ENCODE data around the gene ABI3BP. TPM values are rescaled to one million over a fixed set of nuclear protein-coding genes. Genes with fewer than 3 reads are reported as not detected.

ABI3BP gene
- total RNA-seq, 2 donors from 2014 or later: not detected

DNA sequence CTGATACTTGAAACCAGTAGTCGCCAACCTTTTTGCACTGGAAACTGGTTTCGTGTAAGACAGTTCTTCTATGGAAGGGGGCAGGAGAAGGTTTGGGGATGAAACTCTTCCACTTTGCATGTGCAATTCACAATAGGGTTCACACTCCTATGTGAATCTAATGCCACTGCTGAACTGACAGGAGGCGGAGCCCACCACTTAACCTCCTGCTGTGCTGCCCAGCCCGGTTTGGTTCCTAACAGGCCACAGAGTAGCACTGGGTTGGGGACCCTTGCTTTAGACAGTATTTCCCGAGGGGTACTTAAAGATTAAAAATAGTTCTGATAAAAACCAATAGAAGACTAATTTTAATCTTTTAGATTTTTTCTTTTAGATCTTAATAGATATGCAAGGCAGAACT lies 272.8 kb downstream of the ABI3BP start:
- Mint-ChIP-seq H3K4me3 (no peak overlapping the region), H3K4me1 (peaks cover 15% of the 10 kb centered on the region), H3K36me3 (ENCODE audit: low read depth) (peaks cover 11% of the 10 kb centered on the region), H3K27me3 (no peaks in the 10 kb centered on the region), H3K27ac (no peak overlapping the region)
- no peak for ATAC-seq
- DNase-seq: no peak
- no peaks in the 10 kb centered on the region for H3K9me3 ChIP-seq (ENCODE audit: control insufficient read depth, low read length, poor library complexity, severe bottlenecking)

DNA sequence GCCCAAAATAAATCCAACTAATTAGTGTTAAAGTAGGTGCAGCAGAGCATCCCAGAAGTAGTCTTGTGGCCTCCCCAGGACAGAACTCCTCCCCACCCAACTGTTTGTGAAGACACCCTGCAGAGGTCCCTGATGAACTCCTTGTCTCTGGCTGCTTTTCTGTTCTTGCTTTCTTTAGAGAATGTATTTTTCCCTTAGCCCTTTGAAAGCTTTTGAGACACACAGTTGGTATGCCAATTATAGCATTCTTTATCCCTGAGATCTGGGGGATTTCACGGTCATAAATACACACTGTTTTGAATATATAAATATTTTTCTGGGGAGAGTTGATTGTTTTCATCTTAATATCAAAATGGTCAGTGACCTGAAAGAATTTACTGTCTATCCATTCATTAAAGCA lies 274.1 kb downstream of the ABI3BP start:
- Mint-ChIP-seq H3K27ac (no peak overlapping the region), H3K36me3 (ENCODE audit: low read depth) (peaks cover 11% of the 10 kb centered on the region), H3K4me3 (no peak overlapping the region), H3K27me3 (no peaks in the 10 kb centered on the region), H3K4me1 (peaks cover 22% of the 10 kb centered on the region)
- no peaks in the 10 kb centered on the region for H3K9me3 ChIP-seq (ENCODE audit: control insufficient read depth, low read length, poor library complexity, severe bottlenecking)
- ATAC-seq (no peak), DNase-seq (no peak)

DNA sequence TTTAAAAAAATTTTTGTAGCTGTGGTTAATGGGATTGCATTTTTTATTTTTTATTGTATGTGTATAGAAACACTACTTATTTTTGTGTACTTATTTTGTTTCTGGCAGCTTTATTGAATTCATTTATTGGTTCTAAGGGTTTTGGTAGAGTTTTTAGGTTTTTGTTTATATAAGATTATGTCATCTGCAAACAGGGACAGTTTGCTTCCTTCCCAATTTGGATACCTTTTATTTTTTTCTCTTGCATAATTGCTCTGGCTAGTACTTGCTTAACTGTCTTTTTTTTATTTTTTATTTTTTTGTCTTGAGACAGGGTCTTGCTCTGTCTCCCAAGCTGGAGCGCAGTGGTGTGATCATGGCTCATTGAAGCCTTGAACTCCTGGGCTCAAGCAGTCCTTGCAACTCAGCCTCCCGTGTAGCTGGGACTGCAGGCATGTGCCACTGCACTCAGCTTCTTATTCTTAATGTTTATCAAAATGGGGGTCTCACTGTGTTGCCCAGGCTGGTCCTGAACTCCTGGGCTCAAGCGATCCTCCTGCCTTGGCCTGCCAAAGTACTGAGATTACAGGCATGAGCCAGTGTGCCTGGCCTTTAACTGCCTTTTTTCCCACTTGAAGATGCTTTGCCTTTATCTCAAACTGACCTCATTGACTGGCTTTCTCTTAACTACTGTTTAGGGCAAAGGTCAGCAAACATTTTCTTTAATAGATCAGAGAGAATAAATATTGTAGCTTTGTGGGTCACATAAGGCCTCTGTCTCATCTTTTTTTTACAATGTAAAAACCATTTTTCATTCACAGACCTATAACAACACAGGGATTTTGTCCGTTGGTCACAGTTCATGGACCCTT lies 275.4 kb downstream of the ABI3BP start:
- DNase-seq: no peak
- peaks cover 26% of the 10 kb centered on the region for H3K4me1 Mint-ChIP-seq
- H3K27me3 Mint-ChIP-seq: no peaks in the 10 kb centered on the region
- H3K36me3 Mint-ChIP-seq (ENCODE audit: low read depth): peaks cover 9% of the 10 kb centered on the region
- H3K4me3 Mint-ChIP-seq: no peak overlapping the region
- no peaks in the 10 kb centered on the region for H3K9me3 ChIP-seq (ENCODE audit: control insufficient read depth, low read length, poor library complexity, severe bottlenecking)
- H3K27ac Mint-ChIP-seq: peak overlapping the region; percentile 54
- no peak for ATAC-seq

DNA sequence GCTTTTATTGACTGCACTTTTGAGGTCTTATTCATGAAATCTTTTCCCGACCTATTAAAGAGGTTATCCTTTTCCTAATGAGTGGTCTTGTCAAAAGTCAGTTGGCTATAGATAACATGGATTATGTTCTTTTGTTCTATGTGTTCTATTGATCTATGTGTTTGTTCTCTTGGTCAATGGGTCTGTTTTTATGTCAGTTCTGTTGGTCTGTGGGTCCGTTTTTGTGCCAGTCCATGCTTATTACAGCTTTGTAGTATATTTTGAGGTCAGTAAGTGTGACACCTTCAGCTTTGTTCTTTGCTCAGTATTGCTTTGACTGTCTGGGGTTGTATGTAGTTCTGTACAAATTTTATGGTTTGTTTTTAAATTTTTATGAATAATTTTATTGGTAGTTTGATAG lies 276.2 kb downstream of the ABI3BP start:
- H3K27me3 Mint-ChIP-seq: no peaks in the 10 kb centered on the region
- DNase-seq (no peak), ATAC-seq (no peak)
- H3K27ac Mint-ChIP-seq: peak overlapping the region; percentile 54
- no peaks in the 10 kb centered on the region for H3K9me3 ChIP-seq (ENCODE audit: control insufficient read depth, low read length, poor library complexity, severe bottlenecking)
- H3K36me3 Mint-ChIP-seq (ENCODE audit: low read depth): peaks cover 7% of the 10 kb centered on the region
- peak overlapping the region; percentile 10 for H3K4me3 Mint-ChIP-seq
- H3K4me1 Mint-ChIP-seq: peaks cover 33% of the 10 kb centered on the region

DNA sequence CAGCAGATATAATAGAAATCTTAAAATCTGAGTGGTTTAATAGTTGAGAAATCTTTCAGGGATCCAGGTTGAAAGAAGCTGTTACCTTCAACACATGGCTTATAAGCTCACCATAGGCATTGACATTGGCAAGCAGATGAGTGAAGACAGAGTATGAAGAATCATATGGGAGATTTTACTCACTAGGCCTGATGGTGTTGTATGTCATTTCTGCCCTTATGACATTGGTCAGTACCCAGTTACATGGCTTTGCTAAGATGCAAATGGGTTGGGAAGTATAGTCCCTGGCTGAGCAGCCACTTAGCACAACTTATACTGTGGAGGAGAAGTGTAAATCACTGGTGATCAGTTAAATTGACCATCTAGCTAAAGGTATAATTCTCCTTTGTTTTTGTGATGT lies 278.0 kb downstream of the ABI3BP start:
- H3K27me3 Mint-ChIP-seq: no peaks in the 10 kb centered on the region
- H3K4me3 Mint-ChIP-seq: no peak overlapping the region
- H3K27ac Mint-ChIP-seq: no peak overlapping the region
- no peak for ATAC-seq
- no peak for DNase-seq
- no peaks in the 10 kb centered on the region for H3K9me3 ChIP-seq (ENCODE audit: control insufficient read depth, low read length, poor library complexity, severe bottlenecking)
- peaks cover 7% of the 10 kb centered on the region for H3K36me3 Mint-ChIP-seq (ENCODE audit: low read depth)
- peaks cover 44% of the 10 kb centered on the region for H3K4me1 Mint-ChIP-seq

DNA sequence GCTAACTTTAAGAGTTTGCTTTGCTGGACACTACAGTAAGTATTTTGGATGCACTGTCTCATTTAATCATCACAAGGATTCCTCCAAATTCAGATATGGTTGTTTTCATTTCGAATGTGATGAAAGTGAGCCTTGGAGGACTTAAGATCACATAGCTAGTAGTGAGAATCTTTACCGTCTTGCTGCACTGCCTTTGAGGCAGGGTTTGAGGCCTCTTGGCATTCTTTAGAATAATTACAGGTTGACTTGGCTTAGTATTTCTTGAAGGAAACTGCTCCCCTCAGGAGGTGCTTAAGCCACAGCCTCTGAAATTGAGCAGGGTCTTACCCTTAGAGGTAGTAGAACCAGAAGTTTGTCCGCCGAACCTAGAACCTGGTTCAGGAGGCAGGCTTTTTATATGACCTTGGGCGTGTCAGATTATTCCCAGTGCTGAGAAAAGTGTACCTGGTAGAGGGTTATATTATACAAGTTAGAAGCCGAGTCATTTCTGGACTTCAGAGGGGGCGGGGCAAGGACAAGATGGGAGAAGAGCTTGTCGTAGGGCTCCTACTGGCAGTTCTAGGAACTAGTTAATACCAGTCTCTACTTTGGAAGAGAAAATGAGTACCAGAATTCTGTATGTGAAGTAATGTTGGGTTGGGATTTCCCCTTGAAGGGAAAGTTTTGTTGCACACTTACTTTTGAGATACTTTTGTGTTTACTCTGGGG lies 282.8 kb downstream of the ABI3BP start:
- no peaks in the 10 kb centered on the region for H3K9me3 ChIP-seq (ENCODE audit: control insufficient read depth, low read length, poor library complexity, severe bottlenecking)
- H3K4me3 Mint-ChIP-seq: peak overlapping the region; percentile 92
- H3K36me3 Mint-ChIP-seq (ENCODE audit: low read depth): no peaks in the 10 kb centered on the region
- DNase-seq (peak; percentile 32 to 36 (median 35)), ATAC-seq (peak; percentile 56)
- peak overlapping the region; percentile 94 for H3K27ac Mint-ChIP-seq
- H3K27me3 Mint-ChIP-seq: peaks cover 4% of the 10 kb centered on the region
- H3K4me1 Mint-ChIP-seq: peaks cover 35% of the 10 kb centered on the region

DNA sequence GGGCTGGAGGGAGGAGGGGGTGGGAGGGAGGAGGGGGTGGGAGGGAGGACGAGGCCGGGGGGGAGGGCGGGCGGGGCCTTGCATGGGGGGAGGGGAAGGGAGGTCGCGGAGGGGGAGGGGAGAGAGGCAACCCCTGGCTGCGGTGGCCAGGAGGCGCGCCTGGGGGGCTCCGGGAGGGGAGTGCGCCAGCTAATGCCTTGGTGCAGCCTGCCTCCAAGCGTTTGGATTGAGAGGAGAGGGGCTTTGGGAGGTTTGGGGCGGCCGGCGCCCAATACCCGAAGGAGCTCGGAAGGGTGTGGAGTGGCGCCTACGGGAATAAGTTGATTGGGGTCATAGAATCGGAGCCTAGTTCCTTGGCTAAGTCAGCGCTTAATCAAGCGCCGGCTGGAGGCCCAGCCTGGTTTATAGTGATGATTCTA lies 283.4 kb downstream of the ABI3BP start:
- ATAC-seq: peak; percentile 3
- Mint-ChIP-seq H3K27ac (peak overlapping the region; percentile 94), H3K4me3 (peak overlapping the region; percentile 92), H3K27me3 (peaks cover 10% of the 10 kb centered on the region), H3K36me3 (ENCODE audit: low read depth) (no peaks in the 10 kb centered on the region), H3K4me1 (peaks cover 29% of the 10 kb centered on the region)
- H3K9me3 ChIP-seq (ENCODE audit: control insufficient read depth, low read length, poor library complexity, severe bottlenecking): no peaks in the 10 kb centered on the region
- peak in 2 of 3 donors; percentile 24 to 33 for DNase-seq

DNA sequence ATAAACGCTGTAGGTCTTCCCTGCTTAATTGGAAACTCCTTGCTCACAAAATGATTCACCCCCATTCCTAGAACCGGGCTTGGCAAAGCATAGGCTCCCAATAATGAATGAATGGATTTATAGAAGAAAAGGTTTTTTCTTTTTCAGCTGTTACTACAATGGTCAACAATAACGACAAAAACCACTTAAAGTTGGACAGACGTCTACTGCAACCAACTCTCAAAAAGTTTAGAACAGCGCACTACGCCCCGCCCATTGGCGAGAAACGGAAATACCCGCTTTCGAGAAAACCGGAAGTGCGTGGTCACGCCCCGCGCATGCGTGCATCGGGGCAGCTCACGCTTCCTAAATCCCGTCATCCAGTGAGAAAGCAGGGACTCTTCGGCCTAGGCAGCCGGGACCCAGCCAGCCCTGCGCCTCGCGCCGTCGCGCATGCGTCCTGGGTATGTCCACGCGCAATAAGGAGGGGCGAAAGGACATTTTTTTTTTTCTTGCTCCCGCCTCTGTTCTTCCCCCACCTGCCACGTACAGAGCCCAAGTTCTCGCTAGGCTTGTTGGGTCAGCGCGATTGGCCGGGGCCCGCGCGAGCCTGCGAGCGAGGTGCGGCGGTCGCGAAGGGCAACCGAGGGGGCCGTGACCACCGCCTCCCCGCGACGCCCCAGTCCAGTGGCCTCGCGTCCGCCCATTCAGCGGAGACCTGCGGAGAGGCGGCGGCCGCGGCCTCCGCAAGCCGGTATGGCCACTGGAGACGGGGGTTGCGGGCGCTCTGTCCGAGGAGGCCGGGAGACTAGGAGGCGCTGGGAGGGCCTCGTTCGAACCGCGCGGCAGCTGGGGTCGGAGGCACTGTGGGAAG lies 284.0 kb downstream of the ABI3BP start, which contains the start of gene TFG:
TFG (plus strand) TSS at position 506 of the 853 bp plus-strand sequence. CDS start 4,192 bp downstream, outside the sequence.
- Mint-ChIP-seq H3K27me3 (peaks cover 10% of the 10 kb centered on the region), H3K27ac (peak within 1 kb of the TSS; percentile 94), H3K36me3 (ENCODE audit: low read depth) (no peaks in the 10 kb centered on the region), H3K4me3 (peak within 1 kb of the TSS; percentile 92), H3K4me1 (peaks cover 28% of the 10 kb centered on the region)
- ATAC-seq (peak; percentile 92), DNase-seq (peak; percentile 95 to 97 (median 97))
- no peaks in the 10 kb centered on the region for H3K9me3 ChIP-seq (ENCODE audit: control insufficient read depth, low read length, poor library complexity, severe bottlenecking)

DNA sequence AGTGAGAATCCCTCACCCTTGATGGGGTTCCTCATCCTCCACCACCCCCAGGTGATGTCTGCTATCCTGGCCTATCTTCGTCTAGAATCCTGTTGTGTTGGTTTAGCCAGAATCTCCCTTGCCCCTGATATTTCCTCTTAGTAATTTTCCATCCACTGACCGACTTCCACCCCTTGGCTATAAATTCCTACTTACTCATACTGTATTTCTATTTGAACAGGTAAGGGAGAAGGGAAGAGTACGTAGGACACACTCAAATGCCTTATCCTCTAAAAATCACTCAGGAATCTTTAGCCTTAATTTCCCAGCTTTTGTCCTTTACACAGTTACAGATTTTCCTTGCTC lies 284.6 kb downstream of the ABI3BP start:
- DNase-seq (no peak), ATAC-seq (no peak)
- no peaks in the 10 kb centered on the region for H3K36me3 Mint-ChIP-seq (ENCODE audit: low read depth)
- peak overlapping the region; percentile 94 for H3K27ac Mint-ChIP-seq
- H3K4me3 Mint-ChIP-seq: peak overlapping the region; percentile 92
- peaks cover 12% of the 10 kb centered on the region for H3K27me3 Mint-ChIP-seq
- H3K4me1 Mint-ChIP-seq: peaks cover 28% of the 10 kb centered on the region
- no peaks in the 10 kb centered on the region for H3K9me3 ChIP-seq (ENCODE audit: control insufficient read depth, low read length, poor library complexity, severe bottlenecking)

DNA sequence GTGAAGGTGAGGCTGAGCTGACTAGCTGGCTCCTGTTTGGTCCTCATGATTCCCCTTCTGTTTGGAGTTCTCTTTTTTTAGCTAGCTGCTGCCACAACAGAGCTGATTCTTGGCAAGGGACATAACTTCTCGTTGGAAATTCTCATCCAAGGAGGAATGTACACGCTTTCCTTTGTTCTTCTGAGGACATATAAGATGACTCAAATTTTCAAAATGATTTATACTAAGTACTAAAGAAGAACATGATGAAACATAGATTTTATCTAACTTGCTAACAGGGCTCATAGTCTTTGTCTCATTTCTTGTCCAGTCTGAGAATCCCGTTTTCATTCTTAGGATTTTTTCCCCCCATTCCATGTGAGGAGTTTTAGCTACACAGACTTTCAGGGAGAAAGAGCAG lies 286.9 kb downstream of the ABI3BP start:
- Mint-ChIP-seq H3K27me3 (peaks cover 26% of the 10 kb centered on the region), H3K4me3 (no peak overlapping the region), H3K36me3 (ENCODE audit: low read depth) (peaks cover 2% of the 10 kb centered on the region), H3K4me1 (peaks cover 12% of the 10 kb centered on the region), H3K27ac (no peak overlapping the region)
- H3K9me3 ChIP-seq (ENCODE audit: control insufficient read depth, low read length, poor library complexity, severe bottlenecking): no peaks in the 10 kb centered on the region
- ATAC-seq (no peak), DNase-seq (no peak)

DNA sequence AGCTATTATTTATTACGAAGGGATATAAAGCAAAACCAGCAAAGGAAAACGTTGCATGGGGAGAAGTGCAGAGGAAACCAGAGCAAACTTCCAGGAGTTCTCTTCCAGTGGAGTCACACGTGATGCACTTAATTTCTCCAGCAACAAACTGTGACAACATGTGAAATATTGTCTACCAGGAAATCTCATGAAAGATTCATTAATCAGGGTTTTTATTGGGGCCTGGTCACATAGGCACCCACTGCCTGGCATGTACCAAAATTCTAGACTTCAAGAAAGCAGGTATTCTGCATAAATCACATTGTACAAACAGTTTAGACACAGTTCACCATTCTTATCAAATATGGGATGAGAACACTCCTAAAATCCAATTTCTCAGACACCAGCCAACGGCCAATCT lies 289.4 kb downstream of the ABI3BP start:
- Mint-ChIP-seq H3K4me1 (peaks cover 4% of the 10 kb centered on the region), H3K4me3 (no peak overlapping the region), H3K36me3 (ENCODE audit: low read depth) (peaks cover 2% of the 10 kb centered on the region), H3K27ac (no peak overlapping the region), H3K27me3 (peaks cover 34% of the 10 kb centered on the region)
- ATAC-seq: no peak
- DNase-seq: no peak
- H3K9me3 ChIP-seq (ENCODE audit: control insufficient read depth, low read length, poor library complexity, severe bottlenecking): no peaks in the 10 kb centered on the region

DNA sequence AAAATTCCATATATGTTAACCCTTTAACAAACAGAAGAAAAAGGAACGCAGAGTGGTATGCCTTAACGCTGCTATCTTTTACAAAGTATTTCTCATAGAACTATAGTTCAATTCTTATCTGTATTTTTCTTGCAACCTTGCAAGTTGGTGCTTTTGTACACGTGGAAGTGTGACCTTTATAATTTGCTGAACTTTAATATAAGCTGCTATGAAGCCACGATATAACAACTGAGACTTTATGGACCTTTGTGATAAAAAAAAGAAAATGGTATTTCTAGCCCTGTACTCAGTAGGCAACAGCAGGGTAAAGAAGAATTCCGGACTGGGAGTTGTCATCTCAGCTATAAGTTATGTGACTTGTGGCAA lies 290.3 kb downstream of the ABI3BP start:
- no peak overlapping the region for H3K4me3 Mint-ChIP-seq
- no peak overlapping the region for H3K27ac Mint-ChIP-seq
- no peaks in the 10 kb centered on the region for H3K4me1 Mint-ChIP-seq
- H3K36me3 Mint-ChIP-seq (ENCODE audit: low read depth): peaks cover 2% of the 10 kb centered on the region
- peaks cover 43% of the 10 kb centered on the region for H3K27me3 Mint-ChIP-seq
- DNase-seq (no peak), ATAC-seq (no peak)
- H3K9me3 ChIP-seq (ENCODE audit: control insufficient read depth, low read length, poor library complexity, severe bottlenecking): no peaks in the 10 kb centered on the region

All from T-helper 17 cell (primary cell).